Stimulated activated CD8-positive, alpha-beta memory T cell treated with anti-CD3 and anti-CD28 coated beads, Interleukin-12 subunit alpha, Interleukin-12 subunit beta, amount 100 ng/mL, for 1 hour (primary cell): ENCODE measurements around the gene CAD.

ENCODE experiments used
- DNase-seq: peaks from one replicate; pipeline ENCODE4 v3.0.0-alpha.2; 2020; ENCODE audit warnings: low read depth

Gene CAD

GRCh38 chr2:27281855-27282559 lies 64.8 kb downstream of the CAD start, which contains the start of gene TRIM54:
Gene TRIM54, plus strand, starts transcription at chr2:27282429. Its CDS starts 303 bp downstream, at chr2:27282732.
- no peak for DNase-seq

- DNase-seq: no peak
Measured at GRCh38 chr2:27282892-27283291, 65.7 kb downstream of the CAD start.

- no peak for DNase-seq
Measured at GRCh38 chr2:27284996-27285395, 67.8 kb downstream of the CAD start.

- DNase-seq: no peak
Measured at GRCh38 chr2:27285481-27285880, 68.3 kb downstream of the CAD start.

- DNase-seq: no peak
Measured at GRCh38 chr2:27288610-27289009, 71.4 kb downstream of the CAD start.

GRCh38 chr2:27290549-27290948 lies 73.4 kb downstream of the CAD start:
- no peak for DNase-seq

- DNase-seq: no peak
Measured at GRCh38 chr2:27291865-27292264, 74.7 kb downstream of the CAD start.
